ENCODE measurements around the gene PAK2. TPM values are rescaled to one million over a fixed set of nuclear protein-coding genes. Genes with fewer than 3 reads are reported as not detected.
A peak's percentile ranks its signal among the peaks of the same experiment; 100 is the strongest.
"Not testable (repeated sequence)": the region's sequence is repeated elsewhere in the genome, so short reads cannot be mapped to it uniquely, and the experiment has no call there.

Gene PAK2
- total RNA-seq, 1 experiment from 2014 or later = 69.6 TPM

DNA sequence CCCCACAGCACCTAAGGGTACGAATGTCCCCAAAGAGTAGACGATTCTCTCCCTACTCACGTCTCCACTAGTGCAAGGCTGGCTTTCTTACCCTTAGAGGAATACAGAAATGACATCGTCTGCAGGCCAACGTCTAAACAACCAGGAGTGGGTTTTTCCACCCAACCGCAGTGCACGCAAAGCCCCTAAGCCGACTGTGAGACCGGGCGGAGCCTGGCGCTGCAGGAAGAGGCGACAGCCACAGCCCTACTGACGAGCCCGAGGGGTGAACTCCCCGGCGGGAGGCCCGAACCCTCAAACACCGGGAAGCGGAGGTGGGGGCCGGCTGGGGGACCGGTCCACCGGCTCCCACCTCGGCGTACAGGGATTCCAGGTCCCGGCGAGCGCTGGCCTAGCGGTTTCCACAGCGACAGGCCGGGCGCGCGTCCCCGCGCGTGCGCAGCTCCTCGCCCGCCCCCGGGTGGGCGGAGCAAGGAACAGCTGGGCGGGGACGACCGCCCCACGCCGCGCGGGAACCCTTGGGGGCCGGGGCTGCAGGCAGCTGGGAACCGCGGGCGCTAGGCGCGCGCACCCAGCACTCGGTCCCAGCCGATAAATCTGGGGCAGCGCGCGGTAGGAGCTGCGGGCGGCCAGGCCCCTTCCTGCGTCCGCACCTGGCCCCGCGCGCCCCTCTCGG lies 27.7 kb upstream of the PAK2 start, which contains the start of the genes CEP19 and PIGX (continued):
- TF ChIP-seq ELF1 (IDR thresholded peaks at IDR 0.05; ENCODE audit: borderline replicate concordance, low read depth) (no peak), ZFX (IDR thresholded peaks at IDR 0.05) (no peak), SP1 (IDR thresholded peaks at IDR 0.05; ENCODE audit: low read depth) (no peak)

DNA sequence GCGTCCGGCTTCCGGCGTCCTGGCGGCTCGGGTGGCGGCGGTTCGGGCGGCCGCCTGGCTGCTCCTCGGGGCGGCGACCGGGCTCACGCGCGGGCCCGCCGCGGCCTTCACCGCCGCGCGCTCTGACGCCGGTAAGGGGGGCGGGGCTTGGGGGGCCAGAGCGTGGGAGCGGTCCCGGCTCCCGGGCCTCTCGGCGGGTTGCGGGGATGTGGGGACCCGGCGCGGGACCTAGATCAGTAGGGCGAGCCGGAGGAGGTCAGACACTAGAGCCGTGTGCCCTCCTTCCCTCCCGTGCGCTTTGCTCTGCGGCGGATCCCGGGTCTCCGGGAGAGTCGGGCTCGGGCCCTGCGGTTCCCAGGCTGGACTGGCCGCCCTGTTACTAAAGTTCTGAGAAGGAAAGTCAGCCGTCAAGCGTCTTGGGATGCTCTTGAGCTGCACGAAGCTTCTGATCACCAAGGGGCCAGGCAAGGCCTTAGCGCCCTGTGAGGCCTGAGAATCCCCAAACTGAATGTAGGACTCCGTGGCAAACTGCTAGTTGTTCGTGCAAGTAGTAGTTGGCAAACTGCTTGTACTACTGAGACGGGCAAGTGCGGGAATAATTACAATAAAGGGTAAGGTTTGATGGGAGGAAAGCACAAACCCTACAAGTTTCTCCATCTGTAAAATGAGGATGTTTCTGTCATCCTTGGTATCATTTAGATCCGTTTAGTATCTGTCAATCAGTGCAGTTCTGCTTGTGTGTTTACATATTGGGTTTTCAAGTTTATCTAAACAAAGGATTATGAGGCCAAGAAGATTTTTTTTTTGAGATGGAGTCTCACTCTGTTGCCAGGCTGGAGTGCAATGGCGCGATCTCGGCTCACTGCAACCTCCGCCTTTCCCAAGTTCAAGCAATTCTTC lies 26.9 kb upstream of the PAK2 start:
- ChIA-PET CTCF (no interaction called here), POLR2A (interaction anchor here (0.7 to 1.0 kb wide), 2 partner anchors 27 to 362 kb away, joined by 5 read pairs; partner anchors contain the start of gene PAK2), RAD21 (ENCODE audit: low non-redundant PET in 1 of 2, low total read pairs in 2 of 2, uncharacterized antibody in 2 of 2, unreplicated experiment in 2 of 2) (no interaction called here)
- BruUV-seq (replicated peaks) = TSS peak; percentile 78
- H3K79me2 ChIP-seq (ENCODE audit: insufficient read depth, low read length) = no peaks in the 10 kb centered on the region
- no peak overlapping the region for H2AFZ ChIP-seq (ENCODE audit: low read depth, low read length, poor library complexity, severe bottlenecking)
- ATAC-seq (peak; percentile 73), DNase-seq (ENCODE audit: low read depth, low spot score) (no peak)
- no peaks in the 10 kb centered on the region for H3K9me3 ChIP-seq (ENCODE audit: control insufficient read depth in 1 of 2, insufficient read depth in 1 of 2, low read depth in 1 of 2, low read length in 2 of 2)
- H3K4me1 ChIP-seq (ENCODE audit: control insufficient read depth in 1 of 2, insufficient read depth in 2 of 2, low read length in 2 of 2) = peaks cover 0 to 16% of the 10 kb centered on the region in 2 experiments; a peak in 3 of 4 replicates
- H3K4me3 ChIP-seq (replicated peaks in 1 of 2; ENCODE audit: low read depth in 1 of 2, low read length in 2 of 2) = peak overlapping the region; percentile 71 to 85
- H3K4me2 ChIP-seq (ENCODE audit: low read length) = peak overlapping the region; percentile 91
- no peaks in the 10 kb centered on the region for H3K27me3 ChIP-seq (ENCODE audit: insufficient read depth, low read length)
- H3K9ac ChIP-seq (ENCODE audit: low read length) = peak overlapping the region; percentile 85
- H3K27ac ChIP-seq (ENCODE audit: low read depth, low read length) = peak overlapping the region; percentile 86
- H3K9me2 ChIP-seq (ENCODE audit: insufficient read depth) = no peaks in the 10 kb centered on the region
- intact Hi-C loops (cut with micrococcal nuclease) = no loop called here
- TF ChIP-seq ZFX (IDR thresholded peaks at IDR 0.05) (peak; percentile 93), TCF7L2 (IDR thresholded peaks at IDR 0.05; ENCODE audit: borderline replicate concordance, extremely low read depth, insufficient read depth, insufficient read length) (no peak)
- TF ChIP-seq, protein P1, sequence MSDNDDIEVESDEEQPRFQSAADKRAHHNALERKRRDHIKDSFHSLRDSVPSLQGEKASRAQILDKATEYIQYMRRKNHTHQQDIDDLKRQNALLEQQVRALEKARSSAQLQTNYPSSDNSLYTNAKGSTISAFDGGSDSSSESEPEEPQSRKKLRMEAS (IDR thresholded peaks at IDR 0.05) = peak; percentile 5; the same call in 1 of the 2 replicates
- H4K20me1 ChIP-seq (ENCODE audit: insufficient read depth) = no peaks in the 10 kb centered on the region
- no peaks in the 10 kb centered on the region for H3K36me3 ChIP-seq (ENCODE audit: control insufficient read depth in 1 of 2, insufficient read depth in 2 of 2, low read length in 2 of 2)

DNA sequence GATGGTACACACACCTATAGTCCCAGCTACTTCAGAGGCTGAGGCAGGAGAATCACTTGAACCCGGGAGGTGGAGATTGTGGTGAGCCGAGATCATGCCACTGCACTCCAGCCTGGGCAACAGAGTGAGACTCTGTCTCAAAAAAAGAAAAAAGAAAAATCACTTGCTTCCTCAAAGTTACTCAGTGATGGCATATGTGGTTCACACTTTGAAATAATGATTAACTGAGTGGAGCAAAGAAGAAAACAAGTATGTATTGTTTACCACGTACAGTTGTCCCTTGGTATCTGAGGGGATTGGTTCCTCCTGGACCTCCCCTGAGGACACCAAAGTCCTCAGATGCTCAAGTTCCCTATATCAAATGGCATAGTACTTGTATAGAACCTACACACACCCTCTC lies 22.5 kb upstream of the PAK2 start:
- H3K4me3 ChIP-seq (replicated peaks in 1 of 2; ENCODE audit: low read depth in 1 of 2, low read length in 2 of 2); H3K36me3 ChIP-seq (ENCODE audit: control insufficient read depth in 1 of 2, insufficient read depth in 2 of 2, low read length in 2 of 2); H3K4me2 ChIP-seq (ENCODE audit: low read length); H3K9ac ChIP-seq (ENCODE audit: low read length); H2AFZ ChIP-seq (ENCODE audit: low read depth, low read length, poor library complexity, severe bottlenecking); ATAC-seq; H3K4me1 ChIP-seq (ENCODE audit: control insufficient read depth in 1 of 2, insufficient read depth in 2 of 2, low read length in 2 of 2); H3K9me3 ChIP-seq (ENCODE audit: control insufficient read depth in 1 of 2, insufficient read depth in 1 of 2, low read depth in 1 of 2, low read length in 2 of 2); intact Hi-C loops (cut with micrococcal nuclease); H3K27ac ChIP-seq (ENCODE audit: low read depth, low read length); RAD21 ChIA-PET (ENCODE audit: low non-redundant PET in 1 of 2, low total read pairs in 2 of 2, uncharacterized antibody in 2 of 2, unreplicated experiment in 2 of 2); DNase-seq (ENCODE audit: low read depth, low spot score); H3K9me2 ChIP-seq (ENCODE audit: insufficient read depth); CTCF ChIA-PET; H3K27me3 ChIP-seq (ENCODE audit: insufficient read depth, low read length); H4K20me1 ChIP-seq (ENCODE audit: insufficient read depth); H3K79me2 ChIP-seq (ENCODE audit: insufficient read depth, low read length); BruUV-seq (replicated peaks): not testable (repeated sequence)
- POLR2A ChIA-PET = interaction anchor here (1.3 kb wide), 1 partner anchor 13 kb away, joined by 3 read pairs; no protein-coding TSS in a partner anchor

Data from HCT116 (cell line).